HG03060 (cell line): ENCODE results near the gene LINGO3.
"Not testable (repeated sequence)": the region's sequence is repeated elsewhere in the genome, so short reads cannot be mapped to it uniquely, and the experiment has no call there.

Experiments used
- ATAC-seq: cut with Tn5 transposase; IDR thresholded peaks from one replicate; pipeline ENCODE4 v1.9.1; 2021; ENCODE audit warnings: low read depth, moderate number of reproducible peaks; ENCODE audit not compliant: unreplicated experiment

LINGO3 gene, protein sequence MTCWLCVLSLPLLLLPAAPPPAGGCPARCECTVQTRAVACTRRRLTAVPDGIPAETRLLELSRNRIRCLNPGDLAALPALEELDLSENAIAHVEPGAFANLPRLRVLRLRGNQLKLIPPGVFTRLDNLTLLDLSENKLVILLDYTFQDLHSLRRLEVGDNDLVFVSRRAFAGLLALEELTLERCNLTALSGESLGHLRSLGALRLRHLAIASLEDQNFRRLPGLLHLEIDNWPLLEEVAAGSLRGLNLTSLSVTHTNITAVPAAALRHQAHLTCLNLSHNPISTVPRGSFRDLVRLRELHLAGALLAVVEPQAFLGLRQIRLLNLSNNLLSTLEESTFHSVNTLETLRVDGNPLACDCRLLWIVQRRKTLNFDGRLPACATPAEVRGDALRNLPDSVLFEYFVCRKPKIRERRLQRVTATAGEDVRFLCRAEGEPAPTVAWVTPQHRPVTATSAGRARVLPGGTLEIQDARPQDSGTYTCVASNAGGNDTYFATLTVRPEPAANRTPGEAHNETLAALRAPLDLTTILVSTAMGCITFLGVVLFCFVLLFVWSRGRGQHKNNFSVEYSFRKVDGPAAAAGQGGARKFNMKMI

DNA sequence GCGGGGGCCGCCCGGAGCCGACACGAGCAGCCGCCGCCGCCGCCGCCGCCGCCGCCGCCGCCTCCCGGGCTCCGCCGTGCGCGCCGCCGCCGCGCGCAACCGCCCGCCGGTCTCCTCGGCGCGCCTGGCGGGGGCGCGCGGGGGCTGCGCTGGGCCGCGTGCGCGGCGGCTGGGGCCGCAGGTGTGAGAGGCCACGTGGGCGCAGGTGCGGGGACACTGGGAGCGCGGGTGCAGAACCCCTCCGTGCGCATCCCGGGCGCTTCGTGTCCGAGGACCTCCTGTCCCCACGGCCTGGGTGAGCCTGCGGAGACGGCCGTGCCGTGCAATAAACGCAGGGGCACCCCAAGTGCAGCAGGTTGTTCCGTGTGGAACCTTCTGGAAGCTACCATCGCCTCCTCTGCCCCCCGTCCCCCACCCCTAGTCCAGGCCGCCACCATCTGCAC lies at the start of gene LINGO3:
Gene LINGO3, minus strand, starts transcription at position 41 of the 443 bp plus-strand sequence. CDS start 16,378 bp downstream, outside the sequence.
- ATAC-seq = no peak

- no peak for ATAC-seq
These were observed 48.2 kb upstream of the LINGO3 start for GRCh38 chr19:2356036-2356646.

DNA sequence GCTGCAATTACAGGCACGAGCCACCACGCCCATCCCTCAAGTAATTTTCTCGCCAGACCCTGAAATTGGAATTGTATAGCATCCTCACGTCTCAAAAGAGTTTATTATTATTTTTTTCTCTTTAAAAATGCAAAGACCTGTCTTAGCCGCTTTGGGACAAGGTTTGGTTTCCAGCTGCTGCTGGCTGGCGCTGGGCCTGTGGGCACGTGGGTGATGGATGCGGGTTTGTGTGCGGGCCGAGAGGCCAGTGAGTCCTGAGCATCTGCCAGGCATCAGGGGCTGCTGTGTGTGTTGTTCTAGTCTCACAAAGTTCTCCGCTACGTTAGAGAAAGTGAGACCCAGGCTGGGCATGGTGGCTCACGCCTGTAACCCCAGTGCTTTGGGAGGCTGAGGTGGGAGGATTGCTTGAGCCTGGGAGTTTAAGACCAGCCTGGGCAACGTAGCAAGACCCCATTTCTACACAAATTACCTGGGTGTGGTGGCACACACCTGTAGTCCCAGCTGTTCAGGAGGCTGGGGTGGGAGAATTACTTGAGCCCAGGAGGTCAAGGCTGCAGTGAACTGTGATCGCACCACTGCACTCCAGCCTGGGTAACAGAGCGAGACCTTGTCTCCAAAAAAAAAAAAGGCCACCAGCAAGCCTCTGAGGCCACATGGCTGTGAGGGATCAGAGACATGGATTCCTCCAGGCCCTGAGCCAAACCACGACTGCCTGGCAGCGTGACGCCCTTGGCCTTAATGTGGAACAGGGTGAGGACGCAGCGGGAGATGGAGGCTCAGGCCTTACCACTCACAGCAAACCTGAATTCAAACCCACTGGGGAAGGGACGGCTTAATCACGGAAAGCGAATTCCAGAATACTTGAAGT lies 47.4 kb upstream of the LINGO3 start:
- ATAC-seq = no peak

GRCh38 chr19:2354670-2355069 lies 46.7 kb upstream of the LINGO3 start:
- no peak for ATAC-seq

DNA sequence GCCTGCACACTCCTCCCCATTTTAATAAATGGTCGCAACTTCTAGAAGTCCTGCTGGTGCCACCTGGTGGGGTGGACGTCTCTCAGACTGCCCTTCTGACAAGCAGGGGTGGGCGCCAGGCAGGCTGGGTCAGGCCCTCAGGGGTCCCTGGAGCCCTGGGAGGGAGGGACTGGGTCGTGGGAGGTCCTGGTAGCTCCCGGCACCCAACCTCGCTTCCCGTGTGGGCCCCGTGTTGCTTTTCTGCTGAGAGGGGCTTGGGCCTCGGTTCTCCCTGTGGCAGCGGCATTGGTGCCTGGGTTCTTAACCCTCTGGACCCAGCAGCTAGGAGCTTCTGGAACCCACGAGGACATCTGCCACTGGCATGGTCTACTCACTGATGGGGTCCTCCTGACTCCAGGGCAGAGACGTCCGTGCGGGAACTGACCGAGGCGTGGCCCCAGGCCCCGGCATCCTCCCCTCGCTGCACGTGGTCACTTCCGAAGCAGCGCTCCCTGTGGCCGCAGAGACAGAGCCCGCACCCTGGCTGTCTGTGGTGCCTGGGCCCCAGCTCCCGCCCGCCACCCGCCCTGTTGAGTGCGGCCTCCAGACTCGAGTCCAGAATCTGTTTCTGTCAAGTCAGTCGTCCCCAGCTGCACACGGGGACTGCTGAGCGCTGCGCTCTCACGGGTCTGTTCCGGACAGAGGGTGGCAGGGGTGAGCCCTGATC lies 46.1 kb upstream of the LINGO3 start:
- no peak for ATAC-seq

GRCh38 chr19:2353159-2353886 lies 45.4 kb upstream of the LINGO3 start:
- ATAC-seq = no peak

DNA sequence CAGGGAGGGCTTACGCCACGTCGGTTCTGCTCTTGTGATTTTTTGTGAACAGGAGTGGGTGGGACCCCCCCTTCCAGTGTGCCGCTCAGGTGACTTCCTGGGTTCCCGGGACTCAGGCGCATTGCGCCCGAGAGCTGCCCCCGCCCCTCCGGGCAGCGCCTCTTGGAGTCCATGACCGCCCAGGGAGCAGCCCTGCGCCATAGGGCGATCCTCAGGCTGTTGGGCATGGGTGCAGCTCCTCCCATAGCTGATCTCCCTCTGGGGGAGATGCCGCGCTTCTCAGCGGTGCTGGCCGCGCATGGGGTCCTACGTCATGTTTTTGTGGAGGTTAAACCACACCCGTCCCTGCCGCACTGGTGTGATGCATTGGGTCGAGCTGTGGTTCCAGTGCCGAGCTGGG lies 44.2 kb upstream of the LINGO3 start:
- ATAC-seq = no peak

DNA sequence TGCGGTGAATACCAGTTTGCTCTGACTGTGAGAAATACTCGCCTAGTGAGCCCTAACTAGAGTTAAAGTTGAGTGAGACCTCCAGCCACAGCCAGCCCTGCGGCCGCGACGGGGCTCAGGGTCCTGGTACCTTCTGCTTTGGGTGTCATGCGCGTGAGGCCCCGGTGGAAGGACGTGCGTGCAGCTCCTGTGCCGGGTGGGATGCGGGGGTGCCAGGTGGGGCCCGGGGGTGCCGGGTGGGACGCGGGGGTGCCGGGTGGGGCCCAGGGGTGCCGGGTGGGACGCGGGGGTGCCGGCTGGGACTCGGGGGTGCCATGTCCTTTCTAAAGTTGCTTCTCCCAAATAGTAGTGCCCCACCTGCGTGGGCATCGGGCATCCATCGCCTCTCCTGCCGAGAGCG lies 43.6 kb upstream of the LINGO3 start:
- ATAC-seq = no peak

- ATAC-seq = no peak
These were observed 42.7 kb upstream of the LINGO3 start for GRCh38 chr19:2350656-2351055.

DNA sequence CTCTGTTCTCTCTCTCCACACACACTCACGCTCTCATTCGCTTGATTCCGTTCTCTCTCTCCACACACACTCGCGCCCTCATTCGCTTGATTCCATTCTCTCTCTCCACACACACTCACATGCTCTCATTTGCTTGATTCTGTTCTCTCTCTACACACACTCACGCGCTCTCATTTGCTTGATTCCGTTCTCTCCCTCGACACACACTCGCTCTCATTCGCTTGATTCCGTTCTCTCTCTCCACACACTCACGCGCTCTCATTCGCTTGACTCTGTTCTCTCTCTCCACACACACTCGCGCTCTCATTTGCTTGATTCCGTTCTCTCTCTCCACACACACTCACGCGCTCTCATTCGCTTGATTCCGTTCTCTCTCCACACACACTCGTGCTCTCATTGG lies 41.9 kb upstream of the LINGO3 start:
- not testable (repeated sequence) for ATAC-seq

GRCh38 chr19:2345794-2346663 lies 38.1 kb upstream of the LINGO3 start:
- no peak for ATAC-seq

DNA sequence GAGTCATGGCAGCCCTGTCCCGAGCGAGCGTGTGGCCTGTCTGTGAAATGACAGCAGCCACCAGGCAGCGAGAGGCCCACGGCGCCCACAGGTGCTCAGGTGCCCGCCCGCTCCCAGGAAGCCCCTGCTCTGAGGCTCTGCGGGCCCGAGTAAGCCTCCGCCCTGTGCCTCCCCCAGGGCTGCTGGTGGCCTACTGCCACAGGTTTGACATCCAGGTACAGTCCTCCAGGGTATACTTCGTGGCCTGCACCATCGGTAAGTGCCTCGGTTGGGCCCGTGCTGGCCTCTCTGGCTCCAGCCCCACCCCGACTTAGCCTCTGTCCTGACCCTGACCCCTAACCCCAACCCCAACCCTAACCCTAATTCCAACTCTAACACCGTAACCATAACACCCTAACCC lies 37.1 kb upstream of the LINGO3 start:
- ATAC-seq = no peak

- ATAC-seq = no peak
These were observed 36.5 kb upstream of the LINGO3 start for GRCh38 chr19:2344381-2344870.

- no peak for ATAC-seq
These were observed 35.5 kb upstream of the LINGO3 start for GRCh38 chr19:2343289-2343982.

- no peak for ATAC-seq
These were observed 34.8 kb upstream of the LINGO3 start for GRCh38 chr19:2342656-2343288.

DNA sequence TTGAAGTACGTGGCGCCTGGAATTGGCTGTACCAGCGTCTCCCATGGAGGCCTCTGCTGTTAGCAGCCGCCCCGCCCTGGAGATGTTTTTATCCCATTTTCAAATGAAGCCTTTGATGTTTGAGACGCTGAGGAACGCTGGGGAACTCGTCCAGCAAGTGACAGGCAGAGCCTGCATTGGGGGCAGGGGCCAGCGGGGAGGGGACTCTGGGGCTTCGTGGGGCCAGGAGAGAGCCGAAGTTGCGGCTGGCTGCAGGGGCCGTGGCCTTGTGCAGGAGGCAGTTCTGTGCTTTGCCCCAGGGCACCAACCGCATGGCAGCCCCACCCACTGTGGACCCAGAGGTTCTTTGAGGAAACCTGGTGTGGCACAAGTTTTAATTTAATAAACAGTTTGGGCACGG lies 34.0 kb upstream of the LINGO3 start:
- no peak for ATAC-seq

DNA sequence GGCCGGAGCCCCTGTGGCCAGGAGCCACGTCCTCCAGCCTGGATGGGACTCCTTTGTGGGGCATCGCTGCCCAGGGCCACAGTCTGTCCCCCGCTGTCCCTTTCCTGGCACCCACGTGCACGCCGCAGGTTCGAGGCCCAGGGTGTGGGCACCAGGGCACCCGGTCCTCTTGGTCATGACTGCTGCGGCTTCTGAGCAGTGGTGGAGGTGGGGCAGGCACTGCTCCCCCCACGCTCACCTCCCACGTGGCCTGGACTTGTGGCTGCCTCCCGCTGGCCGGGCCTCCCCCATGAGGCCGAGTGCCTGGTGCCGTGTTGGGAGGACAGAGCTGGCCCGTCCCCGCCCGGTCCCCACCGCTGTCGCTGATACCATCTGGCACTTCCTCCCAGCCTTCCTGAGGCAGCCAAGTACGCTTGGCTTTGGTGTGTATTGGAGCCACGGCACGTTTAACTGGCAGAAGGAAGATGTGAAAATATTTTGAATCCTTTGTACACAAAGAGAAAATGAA lies 33.3 kb upstream of the LINGO3 start:
- no peak for ATAC-seq
